Peyer's patch (tissue), 4 donors: ENCODE data around the gene LHFPL2. TPM values are rescaled to one million over a fixed set of nuclear protein-coding genes. Genes with fewer than 3 reads are reported as not detected.

ENCODE experiments used
- DNase-seq, 3 donors: peaks; one replicate each; pipeline ENCODE4 v3.0.0-alpha.2; 2017 to 2019
- H3K27ac ChIP-seq, 4 donors: fragments of 200-600 bp; sonication (generic); one replicate each; pipeline ENCODE4 v1.5.1; 2016 to 2019
- H3K27me3 ChIP-seq, 2 donors: fragments of 200-600 bp; sonication (generic); one replicate each; pipeline ENCODE4 v1.5.1; 2019
- H3K36me3 ChIP-seq, 3 donors: fragments of 200-600 bp; sonication (generic); one replicate each; pipeline ENCODE4 v1.5.1; 2016 to 2019
- H3K4me1 ChIP-seq, 4 donors: fragments of 200-600 bp; sonication (generic); one replicate each; pipeline ENCODE4 v1.5.1; 2016 to 2019
- H3K4me3 ChIP-seq, 4 donors: fragments of 200-600 bp; sonication (generic); 1 replicate in 3 of 4; 2 replicates in 1 of 4; pipeline ENCODE4 v1.5.1; 2016 to 2019; ENCODE audit warnings: mild to moderate bottlenecking in 1 of 4
- H3K9me3 ChIP-seq, 4 donors: fragments of 200-600 bp; sonication (generic); one replicate each; pipeline ENCODE4 v1.5.1; 2016 to 2019; ENCODE audit warnings: mild to moderate bottlenecking in 1 of 4
- CTCF ChIP-seq, 6 experiments: fragments of 450-650 bp in 4 of 6; fragments of 200-600 bp in 2 of 6; sonication (generic) in 1 of 6; IDR thresholded peaks; one replicate each; pipeline ENCODE4 v1.5.1; 2017 to 2019; ENCODE audit warnings: antibody characterized with exemption in 6 of 6, mild to moderate bottlenecking in 3 of 6, moderate library complexity in 1 of 6
- POLR2A ChIP-seq, 2 donors: fragments of 450-650 bp; IDR thresholded peaks; one replicate each; pipeline ENCODE4 v1.5.1; 2017; ENCODE audit warnings: antibody characterized with exemption in 2 of 2, mild to moderate bottlenecking in 2 of 2, moderate library complexity in 2 of 2
- total RNA-seq, 4 donors: library from RNA; depleted of rRNA; stranded (reverse); fragments of >200 nt; gene quantifications; one replicate each; pipeline ENCODE4 v1.1.0, GENCODE V29; 2016

The LHFPL2 gene
- total RNA-seq, 4 donors from 2014 or later: 22.3 to 63.4 (median 55.7) TPM

GRCh38 chr5:78519198-78519941 is 129.2 kb downstream of the LHFPL2 start:
- TF ChIP-seq CTCF (IDR thresholded peaks at IDR 0.05): no peak
- no peak for TF ChIP-seq POLR2A (IDR thresholded peaks at IDR 0.05)
- Histone ChIP-seq H3K27me3 (no peaks in the 10 kb centered on the region), H3K4me1 (peaks cover 0 to 54% (median 12%) of the 10 kb centered on the region in 4 donors), H3K9me3 (no peaks in the 10 kb centered on the region), H3K27ac (peak overlapping the region in 3 of 4 donors; percentile 76 to 87 (median 85)), H3K36me3 (no peaks in the 10 kb centered on the region), H3K4me3 (no peak overlapping the region)
- peak in 1 of 3 donors; percentile 68 for DNase-seq

- peak overlapping the region in 1 of 4 donors; percentile 1 for H3K4me3 ChIP-seq
- peak in 2 of 3 donors; percentile 83 to 88 for DNase-seq
- peaks cover 0 to 3% (median 0%) of the 10 kb centered on the region in 3 donors for H3K36me3 ChIP-seq
- no peaks in the 10 kb centered on the region for H3K9me3 ChIP-seq
- H3K27me3 ChIP-seq: no peaks in the 10 kb centered on the region
- H3K27ac ChIP-seq: peak overlapping the region in 3 of 4 donors; percentile 76 to 87 (median 85)
- peaks cover 0 to 51% (median 12%) of the 10 kb centered on the region in 4 donors for H3K4me1 ChIP-seq
- no peak for TF ChIP-seq CTCF (IDR thresholded peaks at IDR 0.05)
- TF ChIP-seq POLR2A (IDR thresholded peaks at IDR 0.05): peak; percentile 53 to 74
These were observed 130.0 kb downstream of the LHFPL2 start for GRCh38 chr5:78518365-78519197.

DNA sequence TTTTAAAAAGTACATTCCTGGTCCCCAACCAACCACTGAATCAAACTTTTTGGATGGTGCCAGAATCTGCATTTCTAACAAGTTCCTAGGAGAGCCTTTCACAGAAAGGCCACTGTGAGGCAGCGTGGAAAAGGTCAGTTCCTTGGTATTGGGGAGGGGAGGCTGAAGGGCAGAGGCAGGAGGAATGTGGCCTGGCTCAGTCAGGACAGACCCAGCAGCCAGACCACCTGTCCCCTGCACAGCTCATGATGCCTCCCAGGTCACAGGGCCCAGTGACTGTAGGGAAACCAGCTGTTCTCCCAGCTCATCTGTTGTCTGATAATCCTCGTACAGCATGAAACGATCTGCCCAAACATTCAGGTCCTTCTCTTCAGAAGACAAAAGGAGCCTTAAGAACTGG is 132.9 kb downstream of the LHFPL2 start:
- TF ChIP-seq CTCF (IDR thresholded peaks at IDR 0.05): no peak
- no peak for TF ChIP-seq POLR2A (IDR thresholded peaks at IDR 0.05)

GRCh38 chr5:78514427-78515330 is 133.9 kb downstream of the LHFPL2 start:
- TF ChIP-seq POLR2A (IDR thresholded peaks at IDR 0.05) (no peak), CTCF (IDR thresholded peaks at IDR 0.05) (no peak)
- peak overlapping the region in 1 of 4 donors; percentile 9 for H3K27ac ChIP-seq
- H3K4me1 ChIP-seq: peaks cover 0 to 31% (median 11%) of the 10 kb centered on the region in 4 donors
- H3K9me3 ChIP-seq: no peaks in the 10 kb centered on the region
- no peaks in the 10 kb centered on the region for H3K27me3 ChIP-seq
- H3K36me3 ChIP-seq: peaks cover 0 to 3% (median 0%) of the 10 kb centered on the region in 3 donors
- H3K4me3 ChIP-seq: no peak overlapping the region
- DNase-seq: peak in 2 of 3 donors; percentile 65 to 69

More for the DNA sequence above, 132.9 kb downstream of the LHFPL2 start:
- Histone ChIP-seq H3K27ac (no peak overlapping the region), H3K27me3 (no peaks in the 10 kb centered on the region), H3K36me3 (peaks cover 0 to 3% (median 0%) of the 10 kb centered on the region in 3 donors), H3K9me3 (no peaks in the 10 kb centered on the region), H3K4me3 (no peak overlapping the region), H3K4me1 (peaks cover 0 to 34% (median 10%) of the 10 kb centered on the region in 4 donors)
- no peak for DNase-seq

- H3K4me3 ChIP-seq: no peak overlapping the region
- H3K4me1 ChIP-seq: peaks cover 0 to 28% (median 5%) of the 10 kb centered on the region in 4 donors
- no peaks in the 10 kb centered on the region for H3K27me3 ChIP-seq
- H3K27ac ChIP-seq: no peak overlapping the region
- TF ChIP-seq POLR2A (IDR thresholded peaks at IDR 0.05) (no peak), CTCF (IDR thresholded peaks at IDR 0.05) (no peak)
- no peak for DNase-seq
- H3K36me3 ChIP-seq: peaks cover 0 to 3% (median 0%) of the 10 kb centered on the region in 3 donors
- H3K9me3 ChIP-seq: no peaks in the 10 kb centered on the region
These were observed 135.1 kb downstream of the LHFPL2 start for GRCh38 chr5:78513441-78513840.
